Fibroblast of skin of scalp (primary cell): ENCODE measurements around the gene NCKAP5L.
"Not testable (repeated sequence)": the region's sequence is repeated elsewhere in the genome, so short reads cannot be mapped to it uniquely, and the experiment has no call there.

ENCODE experiments used
- DNase-seq: peaks from one replicate; pipeline ENCODE4 v3.0.0-alpha.2; 2013

Gene NCKAP5L

GRCh38 chr12:49865782-49866135 lies 37.5 kb upstream of the NCKAP5L start:
- DNase-seq = no peak

GRCh38 chr12:49865109-49865781 lies 37.0 kb upstream of the NCKAP5L start:
- no peak for DNase-seq

- no peak for DNase-seq
These were observed 36.5 kb upstream of the NCKAP5L start for GRCh38 chr12:49864798-49865090.

GRCh38 chr12:49863946-49864797 lies 36.0 kb upstream of the NCKAP5L start:
- DNase-seq = no peak

GRCh38 chr12:49860921-49861320 lies 32.7 kb upstream of the NCKAP5L start:
- DNase-seq = not testable (repeated sequence)

GRCh38 chr12:49855890-49856289 lies 27.7 kb upstream of the NCKAP5L start:
- DNase-seq = not testable (repeated sequence)

GRCh38 chr12:49854976-49855375 lies 26.8 kb upstream of the NCKAP5L start:
- DNase-seq = no peak

- no peak for DNase-seq
These were observed 25.5 kb upstream of the NCKAP5L start for GRCh38 chr12:49853671-49854070.

- no peak for DNase-seq
These were observed 18.9 kb upstream of the NCKAP5L start for GRCh38 chr12:49847161-49847560.

GRCh38 chr12:49846032-49846431 lies 17.8 kb upstream of the NCKAP5L start:
- no peak for DNase-seq

- no peak for DNase-seq
These were observed 15.7 kb upstream of the NCKAP5L start for GRCh38 chr12:49843876-49844437.

GRCh38 chr12:49843411-49843810 lies 15.2 kb upstream of the NCKAP5L start:
- DNase-seq = no peak

- DNase-seq = peak; percentile 90
These were observed 14.5 kb upstream of the NCKAP5L start, which contains the start of gene BCDIN3D for GRCh38 chr12:49842519-49843352. Gene BCDIN3D, minus strand, starts transcription at chr12:49843106. Its CDS starts 19 bp downstream, at chr12:49843087.

- DNase-seq = peak; percentile 54
These were observed 10.9 kb upstream of the NCKAP5L start for GRCh38 chr12:49838973-49839633.

- peak; percentile 86 for DNase-seq
These were observed 4.7 kb upstream of the NCKAP5L start for GRCh38 chr12:49832836-49833421.

GRCh38 chr12:49831717-49832116 lies 3.5 kb upstream of the NCKAP5L start:
- DNase-seq = no peak

GRCh38 chr12:49827401-49828099 lies 663 bp downstream of the NCKAP5L start:
- peak; percentile 75 for DNase-seq

GRCh38 chr12:49827051-49827400 lies 1.2 kb downstream of the NCKAP5L start:
- no peak for DNase-seq

- peak; percentile 44 for DNase-seq
These were observed 2.2 kb downstream of the NCKAP5L start for GRCh38 chr12:49825971-49826421.

- no peak for DNase-seq
These were observed 2.7 kb downstream of the NCKAP5L start for GRCh38 chr12:49825360-49825970.

GRCh38 chr12:49824895-49825294 lies 3.3 kb downstream of the NCKAP5L start:
- peak; percentile 33 for DNase-seq
